Caco-2 (cell line): ENCODE results near the gene UMOD. TPM values are rescaled to one million over a fixed set of nuclear protein-coding genes. Genes with fewer than 3 reads are reported as not detected.

Experiments used
- BruUV-seq: library from RNA; stranded (reverse); fragments of 400-500 nt; replicated peaks from 2 replicates; lab custom pipeline; 2021; lab: Mats Ljungman, UMichigan
- CTCF ChIA-PET: fragments of 300-600 bp; sonication (Branson Sonifier 250); formaldehyde crosslinking; loops from one replicate; lab custom pipeline; 2022; ENCODE audit warnings: antibody characterized with exemption; lab: Charles Lee
- POLR2A ChIA-PET: fragments of 300-600 bp; sonication (Branson Sonifier 250); formaldehyde crosslinking; loops from one replicate; lab custom pipeline; 2022; ENCODE audit warnings: antibody characterized with exemption; lab: Charles Lee
- DNase-seq, 2 experiments: peaks; one replicate each; pipeline versions ENCODE4 v3.0.0 to v3.0.0-alpha.2; 2020 to 2022
- H3K27me3 ChIP-seq: replicated peaks from 2 replicates; pipeline ENCODE4 v1.6.0; 2011; ENCODE audit warnings: low read length; ENCODE audit not compliant: control insufficient read depth, insufficient read depth
- H3K36me3 ChIP-seq: 2 replicates; pipeline ENCODE4 v1.5.1; 2011; ENCODE audit warnings: low read length; ENCODE audit not compliant: control insufficient read depth, insufficient read depth
- H3K4me1 ChIP-seq: fragments of 250-450 bp; sonication (Bioruptor Pico); 2 replicates; pipeline ENCODE4 v1.5.1; 2020; ENCODE audit warnings: mild to moderate bottlenecking
- H3K4me3 ChIP-seq: 2 replicates; pipeline ENCODE4 v1.5.1; 2011; ENCODE audit warnings: low read depth, mild to moderate bottlenecking, control low read depth, low read length
- H3K9me3 ChIP-seq: fragments of 250-450 bp; sonication (Bioruptor Pico); 2 replicates; pipeline ENCODE4 v1.5.1; 2020; ENCODE audit warnings: mild to moderate bottlenecking, moderate library complexity
- H3K27ac Mint-ChIP-seq: one replicate; pipeline ENCODE4 v1.8.0; 2022; ENCODE audit warnings: mixed read lengths; ENCODE audit not compliant: unreplicated experiment
- H3K27me3 Mint-ChIP-seq: one replicate; pipeline ENCODE4 v1.8.0; 2022; ENCODE audit warnings: mixed read lengths; ENCODE audit not compliant: insufficient read depth, unreplicated experiment
- H3K36me3 Mint-ChIP-seq: one replicate; pipeline ENCODE4 v1.8.0; 2022; ENCODE audit warnings: mild to moderate bottlenecking, mixed read lengths; ENCODE audit not compliant: insufficient read depth, unreplicated experiment
- H3K4me1 Mint-ChIP-seq: one replicate; pipeline ENCODE4 v1.8.0; 2022; ENCODE audit warnings: low read depth, mixed read lengths; ENCODE audit not compliant: unreplicated experiment
- H3K4me3 Mint-ChIP-seq: one replicate; pipeline ENCODE4 v1.8.0; 2022; ENCODE audit warnings: mild to moderate bottlenecking, moderate library complexity, mixed read lengths; ENCODE audit not compliant: unreplicated experiment
- H3K9me3 Mint-ChIP-seq: one replicate; pipeline ENCODE4 v1.8.0; 2022; ENCODE audit warnings: mixed read lengths; ENCODE audit not compliant: unreplicated experiment
- intact Hi-C: fragments of 100-400 bp; cut with micrococcal nuclease; formaldehyde crosslinking; loops from one replicate; pipeline ENCODE4 v1.10.0; 2022; ENCODE audit not compliant: unreplicated experiment
- total RNA-seq: library from RNA; stranded (reverse); gene quantifications from 2 replicates; pipeline ENCODE4 v1.2.3, GENCODE V29; 2022
- TF ChIP-seq, protein P1 (sequence below), 2 experiments: fragments of 200-600 bp in 1 of 2; IDR thresholded peaks; 1 replicate in 1 of 2; 2 replicates in 1 of 2; pipeline versions ENCODE4 v1.5.1 to v1.8.0; 2011 to 2022; ENCODE audit warnings: antibody characterized with exemption in 1 of 2, control low read depth in 1 of 2, inconsistent platforms in 1 of 2, low read depth in 1 of 2, low read length in 1 of 2, mild to moderate bottlenecking in 1 of 2, moderate library complexity in 1 of 2; ENCODE audit not compliant: insufficient read depth in 1 of 2, severe bottlenecking in 1 of 2, unreplicated experiment in 1 of 2

UMOD gene
- total RNA-seq, 1 experiment from 2014 or later: not detected

DNA sequence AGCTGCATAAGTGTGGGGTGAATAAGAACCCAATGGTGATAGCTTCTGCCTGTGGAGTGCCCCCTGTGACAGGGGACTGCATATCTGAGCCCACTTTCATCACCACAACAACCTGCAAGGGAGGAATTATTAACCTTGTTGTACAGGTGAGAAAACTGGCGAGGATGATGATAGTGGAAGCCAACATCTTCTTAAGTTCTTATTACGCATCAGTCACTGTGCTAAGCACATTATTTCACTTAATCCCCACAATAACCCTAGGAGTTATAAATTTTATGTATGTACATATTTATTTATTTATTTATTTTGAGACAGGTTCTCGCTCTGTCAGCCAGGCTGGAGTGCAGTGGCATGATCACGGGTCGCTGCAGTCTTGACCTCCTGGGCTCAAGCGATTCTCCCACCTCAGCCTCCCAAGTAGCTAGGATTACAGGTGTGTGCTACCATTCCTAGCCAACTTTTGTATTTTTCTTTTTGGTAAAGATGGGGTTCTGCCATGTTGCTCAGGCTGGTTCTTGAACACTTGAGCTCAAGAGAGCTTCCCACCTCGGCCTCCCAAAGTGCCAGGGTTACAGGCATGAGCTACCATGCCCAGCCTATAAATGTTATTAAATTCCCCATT, 44.4 kb upstream of the UMOD start:
- no peak for DNase-seq
- no peaks in the 10 kb centered on the region for H3K27me3 ChIP-seq
- Mint-ChIP-seq H3K36me3 (no peaks in the 10 kb centered on the region), H3K27me3 (peaks cover under 1% of the 10 kb centered on the region), H3K4me1 (no peaks in the 10 kb centered on the region), H3K27ac (no peak overlapping the region), H3K9me3 (no peaks in the 10 kb centered on the region), H3K4me3 (no peak overlapping the region)
- ChIA-PET POLR2A (no interaction called here), CTCF (no interaction called here)
- no TSS peak for BruUV-seq
- no peaks in the 10 kb centered on the region for H3K36me3 ChIP-seq
- no peaks in the 10 kb centered on the region for H3K4me1 ChIP-seq
- no peak overlapping the region for H3K4me3 ChIP-seq
- TF ChIP-seq, protein P1, sequence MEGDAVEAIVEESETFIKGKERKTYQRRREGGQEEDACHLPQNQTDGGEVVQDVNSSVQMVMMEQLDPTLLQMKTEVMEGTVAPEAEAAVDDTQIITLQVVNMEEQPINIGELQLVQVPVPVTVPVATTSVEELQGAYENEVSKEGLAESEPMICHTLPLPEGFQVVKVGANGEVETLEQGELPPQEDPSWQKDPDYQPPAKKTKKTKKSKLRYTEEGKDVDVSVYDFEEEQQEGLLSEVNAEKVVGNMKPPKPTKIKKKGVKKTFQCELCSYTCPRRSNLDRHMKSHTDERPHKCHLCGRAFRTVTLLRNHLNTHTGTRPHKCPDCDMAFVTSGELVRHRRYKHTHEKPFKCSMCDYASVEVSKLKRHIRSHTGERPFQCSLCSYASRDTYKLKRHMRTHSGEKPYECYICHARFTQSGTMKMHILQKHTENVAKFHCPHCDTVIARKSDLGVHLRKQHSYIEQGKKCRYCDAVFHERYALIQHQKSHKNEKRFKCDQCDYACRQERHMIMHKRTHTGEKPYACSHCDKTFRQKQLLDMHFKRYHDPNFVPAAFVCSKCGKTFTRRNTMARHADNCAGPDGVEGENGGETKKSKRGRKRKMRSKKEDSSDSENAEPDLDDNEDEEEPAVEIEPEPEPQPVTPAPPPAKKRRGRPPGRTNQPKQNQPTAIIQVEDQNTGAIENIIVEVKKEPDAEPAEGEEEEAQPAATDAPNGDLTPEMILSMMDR (IDR thresholded peaks at IDR 0.05; ENCODE audit: insufficient read depth in 1 of 2, low read depth in 1 of 2, low read length in 1 of 2, severe bottlenecking in 1 of 2, unreplicated experiment in 1 of 2): no peak
- no peaks in the 10 kb centered on the region for H3K9me3 ChIP-seq
- intact Hi-C loops: no loop called here

DNA sequence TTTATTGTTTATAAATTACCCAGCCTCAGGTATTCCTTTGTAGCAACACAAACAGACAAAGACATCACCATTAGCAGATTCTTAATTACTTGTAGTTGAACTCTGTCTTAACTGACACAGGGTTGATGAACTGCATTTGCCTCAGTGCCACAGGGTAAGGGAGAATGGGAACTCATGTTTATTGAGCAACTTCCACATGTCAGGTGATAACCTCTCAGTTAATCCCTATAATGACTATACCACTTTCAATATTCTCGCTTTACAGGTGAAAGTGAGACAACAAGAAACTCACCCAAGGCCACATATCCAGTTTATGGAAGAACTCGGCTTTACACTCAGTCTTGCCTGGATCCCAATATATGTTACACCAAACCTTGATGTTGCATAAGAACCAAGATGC, 43.4 kb upstream of the UMOD start:
- Mint-ChIP-seq H3K4me3 (no peak overlapping the region), H3K4me1 (no peaks in the 10 kb centered on the region), H3K27me3 (no peaks in the 10 kb centered on the region), H3K27ac (no peak overlapping the region), H3K36me3 (no peaks in the 10 kb centered on the region), H3K9me3 (no peaks in the 10 kb centered on the region)
- ChIA-PET POLR2A (no interaction called here), CTCF (interaction anchor here (1.0 kb wide), 1 partner anchor 488 kb away, joined by 3 read pairs; no protein-coding TSS in a partner anchor)
- H3K9me3 ChIP-seq: no peaks in the 10 kb centered on the region
- no peaks in the 10 kb centered on the region for H3K4me1 ChIP-seq
- TF ChIP-seq, protein P1 (IDR thresholded peaks at IDR 0.05; ENCODE audit: insufficient read depth in 1 of 2, low read depth in 1 of 2, low read length in 1 of 2, severe bottlenecking in 1 of 2, unreplicated experiment in 1 of 2): no peak
- no TSS peak for BruUV-seq
- no peak overlapping the region for H3K4me3 ChIP-seq
- no peaks in the 10 kb centered on the region for H3K27me3 ChIP-seq
- intact Hi-C loops: no loop called here
- no peak for DNase-seq
- no peaks in the 10 kb centered on the region for H3K36me3 ChIP-seq

DNA sequence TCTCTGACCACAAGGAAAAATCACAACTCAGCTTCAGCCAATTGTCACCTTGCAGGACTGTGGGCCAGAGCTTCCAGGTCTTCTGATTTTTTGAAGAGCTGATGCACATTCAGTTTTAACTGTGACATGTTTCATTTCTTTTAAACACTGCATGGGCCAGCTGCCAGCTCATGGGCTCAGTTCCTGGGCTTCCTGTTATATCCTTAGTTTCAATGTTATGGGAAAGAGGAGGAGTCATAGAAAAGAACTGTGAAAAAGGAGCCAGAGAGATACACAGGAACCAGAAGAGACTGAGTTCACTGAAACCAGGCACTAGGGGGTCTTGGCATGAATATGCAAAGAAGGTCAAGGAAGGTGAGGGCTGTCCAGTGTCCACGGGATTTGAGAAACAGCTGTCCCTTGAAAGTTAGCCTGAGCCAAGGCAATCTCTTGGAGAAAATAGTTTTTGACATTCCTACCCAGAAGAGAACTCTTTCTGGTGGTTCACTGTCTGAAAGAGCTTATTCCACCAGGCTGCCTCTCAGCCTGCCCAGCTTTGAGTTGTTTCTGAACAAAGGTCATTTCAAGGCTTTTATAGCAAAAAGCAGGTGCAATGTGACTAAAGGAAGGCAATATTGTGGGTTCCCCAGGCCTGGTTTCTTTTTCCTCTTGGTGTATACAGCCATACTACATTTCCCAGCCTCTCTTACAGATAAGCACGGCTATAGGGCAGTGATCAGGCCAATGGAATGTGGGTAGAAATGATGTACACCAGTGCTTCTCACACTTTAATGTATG, 41.5 kb upstream of the UMOD start:
- no peaks in the 10 kb centered on the region for H3K36me3 Mint-ChIP-seq
- intact Hi-C loops: no loop called here
- Histone ChIP-seq H3K36me3 (no peaks in the 10 kb centered on the region), H3K4me3 (no peak overlapping the region), H3K9me3 (no peaks in the 10 kb centered on the region), H3K4me1 (no peaks in the 10 kb centered on the region), H3K27me3 (no peaks in the 10 kb centered on the region)
- ChIA-PET CTCF (no interaction called here), POLR2A (no interaction called here)
- no peak for DNase-seq
- BruUV-seq: no TSS peak
- no peaks in the 10 kb centered on the region for H3K27me3 Mint-ChIP-seq
- no peak overlapping the region for H3K4me3 Mint-ChIP-seq
- H3K4me1 Mint-ChIP-seq: no peaks in the 10 kb centered on the region
- TF ChIP-seq, protein P1 (IDR thresholded peaks at IDR 0.05; ENCODE audit: insufficient read depth in 1 of 2, low read depth in 1 of 2, low read length in 1 of 2, severe bottlenecking in 1 of 2, unreplicated experiment in 1 of 2): no peak
- no peak overlapping the region for H3K27ac Mint-ChIP-seq
- no peaks in the 10 kb centered on the region for H3K9me3 Mint-ChIP-seq
